HepG2 (cell line): ENCODE measurements around the gene HLA-DMB. TPM values are rescaled to one million over a fixed set of nuclear protein-coding genes. Genes with fewer than 3 reads are reported as not detected.
A peak's percentile ranks its signal among the peaks of the same experiment; 100 is the strongest.

Source experiments
- CREB1 ChIP-seq, 2 experiments: fragments of 450-650 bp in 1 of 2; IDR thresholded peaks; 2 replicates each; pipeline ENCODE4 v1.6.1; 2016 to 2017; ENCODE audit warnings: control low read depth in 1 of 2, mild to moderate bottlenecking in 1 of 2, missing compliant biosample characterization in 1 of 2, missing genetic modification characterization in 1 of 2
- CTCF ChIP-seq: sonication (generic); formaldehyde crosslinking; IDR thresholded peaks from 2 replicates; pipeline ENCODE4 v1.5.0; 2020; ENCODE audit warnings: mild to moderate bottlenecking, missing genetic modification reagents, moderate library complexity
- ELF1 ChIP-seq: sonication (generic); formaldehyde crosslinking; IDR thresholded peaks from 2 replicates; pipeline ENCODE4 v1.4.0; 2020; ENCODE audit warnings: missing genetic modification reagents
- ELF3 ChIP-seq: IDR thresholded peaks from 2 replicates; pipeline ENCODE4 v1.6.1; 2016; ENCODE audit warnings: missing genetic modification reagents, missing compliant biosample characterization
- ETV5 ChIP-seq: IDR thresholded peaks from 2 replicates; pipeline ENCODE4 v1.6.1; 2018; ENCODE audit warnings: missing biosample characterization, missing genetic modification reagents, inconsistent platforms, borderline replicate concordance
- FOXO1 ChIP-seq: sonication (generic); formaldehyde crosslinking; IDR thresholded peaks from 2 replicates; pipeline ENCODE4 v1.4.0; 2020; ENCODE audit warnings: missing genetic modification reagents
- GABPB1 ChIP-seq: IDR thresholded peaks from 2 replicates; pipeline ENCODE4 v1.6.1; 2016; ENCODE audit warnings: mild to moderate bottlenecking, missing genetic modification reagents, moderate library complexity, missing compliant biosample characterization
- GATAD1 ChIP-seq: IDR thresholded peaks from 2 replicates; pipeline ENCODE4 v1.6.1; 2016; ENCODE audit warnings: missing genetic modification reagents, missing compliant biosample characterization
- GATAD2A ChIP-seq: IDR thresholded peaks from 2 replicates; pipeline ENCODE4 v1.6.1; 2016
- JUN ChIP-seq: sonication (generic); formaldehyde crosslinking; IDR thresholded peaks from 2 replicates; pipeline ENCODE4 v1.4.0; 2020; ENCODE audit warnings: mild to moderate bottlenecking, missing genetic modification reagents
- KAT8 ChIP-seq: IDR thresholded peaks from 2 replicates; pipeline ENCODE4 v1.6.1; 2016; ENCODE audit warnings: missing genetic modification reagents, missing compliant biosample characterization
- LRRFIP1 ChIP-seq: sonication (generic); formaldehyde crosslinking; conservative IDR thresholded peaks from 2 replicates; pipeline ENCODE4 v1.4.0; 2020; ENCODE audit warnings: missing genetic modification reagents
- RBFOX2 ChIP-seq: fragments of 200-400 bp; formaldehyde crosslinking; IDR thresholded peaks from 2 replicates; pipeline ENCODE4 v1.6.1; 2017; ENCODE audit warnings: low read depth, mild to moderate bottlenecking, low read length
- SALL1 ChIP-seq: sonication (generic); formaldehyde crosslinking; IDR thresholded peaks from 2 replicates; pipeline ENCODE4 v1.8.0; 2022; ENCODE audit warnings: mild to moderate bottlenecking, missing genetic modification reagents
- SMAD3 ChIP-seq: sonication (generic); formaldehyde crosslinking; IDR thresholded peaks from 2 replicates; pipeline ENCODE4 v1.4.0; 2020; ENCODE audit warnings: missing genetic modification reagents
- SOX5 ChIP-seq: IDR thresholded peaks from 2 replicates; pipeline ENCODE4 v1.6.1; 2016; ENCODE audit warnings: borderline replicate concordance
- SP5 ChIP-seq: IDR thresholded peaks from 2 replicates; pipeline ENCODE4 v1.6.1; 2016; ENCODE audit warnings: low read depth, borderline replicate concordance
- TBP ChIP-seq: sonication (generic); formaldehyde crosslinking; IDR thresholded peaks from 2 replicates; pipeline ENCODE4 v1.5.0; 2020; ENCODE audit warnings: missing genetic modification reagents
- YEATS2 ChIP-seq: sonication (generic); formaldehyde crosslinking; IDR thresholded peaks from 2 replicates; pipeline ENCODE4 v1.4.0; 2020; ENCODE audit warnings: missing genetic modification reagents, borderline replicate concordance
- ZC3H4 ChIP-seq: sonication (generic); formaldehyde crosslinking; IDR thresholded peaks from 2 replicates; pipeline ENCODE4 v1.4.0; 2020; ENCODE audit warnings: missing genetic modification reagents, borderline replicate concordance
- ZNF124 ChIP-seq: sonication (generic); formaldehyde crosslinking; IDR thresholded peaks from 2 replicates; pipeline ENCODE4 v1.4.0; 2020; ENCODE audit warnings: missing genetic modification reagents
- polyA plus RNA-seq, 8 experiments: library from polyadenylated mRNA; depleted of rRNA in 3 of 8; stranded (reverse) in 7 of 8; unstranded in 1 of 8; fragments of >200 nt; fragmentation: Illumina TruSeq in 4 of 8; extraction: Trizol in 4 of 8; gene quantifications; 2 replicates each; pipeline versions ENCODE4 v1.2.1 to v1.2.3, GENCODE V29; 2011 to 2016; ENCODE audit warnings: low read depth in 4 of 8, missing spikeins in 1 of 8, mixed read lengths in 1 of 8; ENCODE audit not compliant: insufficient read depth in 1 of 8
- total RNA-seq, 5 experiments: library from RNA; depleted of rRNA; stranded (reverse); fragments of >200 nt; fragmentation: Illumina TruSeq; extraction: Trizol; gene quantifications; 2 replicates each; pipeline ENCODE4 v1.2.3, GENCODE V29; 2016; ENCODE audit warnings: low read depth in 1 of 5
- TF ChIP-seq, protein P1 (sequence below): sonication (generic); formaldehyde crosslinking; IDR thresholded peaks from 2 replicates; pipeline ENCODE4 v1.8.1; 2023; ENCODE audit warnings: mild to moderate bottlenecking, missing genetic modification reagents
- TF ChIP-seq, protein P2 (sequence below): sonication (generic); formaldehyde crosslinking; IDR thresholded peaks from 2 replicates; pipeline ENCODE4 v1.4.0; 2020; ENCODE audit warnings: mild to moderate bottlenecking, missing genetic modification reagents
- TF ChIP-seq, protein P3 (sequence below): sonication (generic); formaldehyde crosslinking; IDR thresholded peaks from 2 replicates; pipeline ENCODE4 v1.8.1; 2023; ENCODE audit warnings: mild to moderate bottlenecking, inconsistent platforms, moderate library complexity, missing genetic modification reagents, borderline replicate concordance

Gene HLA-DMB
- total and polyA plus RNA-seq, 2 of the 13 experiments (the other 11 are each of a cell fraction or from before 2014, with no cell fraction given), result not detected

DNA sequence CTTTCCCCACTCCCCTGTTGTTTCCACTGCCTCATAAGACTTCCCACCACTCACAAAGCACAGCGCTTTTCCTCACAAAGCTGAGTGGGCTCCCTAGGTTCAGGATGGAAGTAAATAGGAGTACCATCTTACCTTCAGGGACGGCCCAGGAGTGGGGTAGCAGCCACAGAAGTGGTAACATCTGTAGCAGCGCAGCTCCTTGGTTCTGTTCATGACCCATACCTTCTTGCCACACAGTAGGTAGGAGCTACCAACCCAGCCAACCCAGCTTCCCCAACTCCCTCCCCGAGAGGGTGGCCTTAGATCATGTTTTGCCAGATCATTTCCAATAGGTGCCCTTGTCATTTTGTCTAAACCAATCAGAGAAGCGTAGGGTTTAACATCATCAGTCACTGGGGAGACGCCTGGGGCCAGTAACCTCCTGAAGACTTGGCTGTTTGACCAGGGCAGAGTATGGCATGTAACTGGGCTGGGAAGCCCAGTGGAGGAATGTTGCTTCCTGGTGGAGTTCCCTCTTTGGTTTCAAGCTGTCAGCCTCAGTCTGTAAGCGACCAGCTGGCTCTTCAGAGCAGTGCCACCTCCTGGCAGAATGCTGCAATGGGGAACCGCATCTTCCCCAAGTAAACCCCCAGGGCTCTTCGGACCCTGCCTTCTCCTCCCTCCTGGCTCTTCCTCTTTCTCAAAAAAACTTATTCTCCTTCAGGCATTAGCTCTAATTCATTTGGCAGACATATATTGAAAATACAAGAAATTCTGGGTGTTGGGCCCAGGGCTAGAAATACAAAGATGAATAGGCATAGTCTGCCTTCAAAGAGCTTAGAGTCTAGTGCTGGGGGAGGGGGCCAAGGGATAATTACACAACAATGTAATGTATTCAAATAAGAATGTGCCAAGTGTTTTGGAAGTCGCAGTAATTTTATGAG, 12.2 kb upstream of the HLA-DMB start, which contains the start of gene HLA-DMA (continued):
- TF ChIP-seq SOX5 (CRISPR knock-in tag), result no peak
- TF ChIP-seq, protein P1, sequence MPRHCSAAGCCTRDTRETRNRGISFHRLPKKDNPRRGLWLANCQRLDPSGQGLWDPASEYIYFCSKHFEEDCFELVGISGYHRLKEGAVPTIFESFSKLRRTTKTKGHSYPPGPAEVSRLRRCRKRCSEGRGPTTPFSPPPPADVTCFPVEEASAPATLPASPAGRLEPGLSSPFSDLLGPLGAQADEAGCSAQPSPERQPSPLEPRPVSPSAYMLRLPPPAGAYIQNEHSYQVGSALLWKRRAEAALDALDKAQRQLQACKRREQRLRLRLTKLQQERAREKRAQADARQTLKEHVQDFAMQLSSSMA (CRISPR knock-in tag), result 0 out of 2 replicates have a peak, but pooled peaks have one; percentile 50
- no peak for TF ChIP-seq SP5 (CRISPR knock-in tag)
- TF ChIP-seq GABPB1, result 0 out of 2 replicates have a peak, but pooled peaks have one; percentile 9
- TF ChIP-seq, protein P2, sequence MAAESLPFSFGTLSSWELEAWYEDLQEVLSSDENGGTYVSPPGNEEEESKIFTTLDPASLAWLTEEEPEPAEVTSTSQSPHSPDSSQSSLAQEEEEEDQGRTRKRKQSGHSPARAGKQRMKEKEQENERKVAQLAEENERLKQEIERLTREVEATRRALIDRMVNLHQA (CRISPR knock-in tag), result no peak
- TF ChIP-seq FOXO1, result peak; percentile 15; the same call in 1 of the 2 replicates
- TF ChIP-seq CREB1 (IDR thresholded peaks at IDR 0.05), result peak; percentile 87
- peak; percentile 97 for TF ChIP-seq CREB1 (CRISPR knock-in tag; IDR thresholded peaks at IDR 0.05)
- peak; percentile 21; the same call in 1 of the 2 replicates for TF ChIP-seq KAT8 (CRISPR knock-in tag)
- peak; percentile 39; the same call in 1 of the 2 replicates for TF ChIP-seq YEATS2
- peak; percentile 57; the same call in 1 of the 2 replicates for TF ChIP-seq ELF3 (CRISPR knock-in tag)
- TF ChIP-seq SALL1 (CRISPR knock-in tag), result peak; percentile 26; the same call in 1 of the 2 replicates
- no peak for TF ChIP-seq JUN (CRISPR knock-in tag)
- TF ChIP-seq, protein P3, sequence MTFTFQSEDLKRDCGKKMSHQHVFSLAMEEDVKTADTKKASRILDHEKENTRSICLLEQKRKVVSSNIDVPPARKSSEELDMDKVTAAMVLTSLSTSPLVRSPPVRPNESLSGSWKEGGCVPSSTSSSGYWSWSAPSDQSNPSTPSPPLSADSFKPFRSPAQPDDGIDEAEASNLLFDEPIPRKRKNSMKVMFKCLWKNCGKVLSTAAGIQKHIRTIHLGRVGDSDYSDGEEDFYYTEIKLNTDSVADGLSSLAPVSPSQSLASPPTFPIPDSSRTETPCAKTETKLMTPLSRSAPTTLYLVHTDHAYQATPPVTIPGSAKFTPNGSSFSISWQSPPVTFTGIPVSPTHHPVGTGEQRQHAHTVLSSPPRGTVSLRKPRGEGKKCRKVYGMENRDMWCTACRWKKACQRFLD (CRISPR knock-in tag), result no peak
- TF ChIP-seq ELF1 (CRISPR knock-in tag), result peak; percentile 41; the same call in 1 of the 2 replicates
- no peak for TF ChIP-seq TBP
- TF ChIP-seq GATAD1 (CRISPR knock-in tag), result 0 out of 2 replicates have a peak, but pooled peaks have one; percentile 24
- TF ChIP-seq SMAD3 (CRISPR knock-in tag), result 0 out of 2 replicates have a peak, but pooled peaks have one; percentile 28
- no peak for TF ChIP-seq LRRFIP1
- TF ChIP-seq ZNF124 (CRISPR knock-in tag), result peak; percentile 71; the same call in 1 of the 2 replicates
- no peak for TF ChIP-seq ZC3H4
- TF ChIP-seq RBFOX2, result no peak
- TF ChIP-seq CTCF (CRISPR knock-in tag), result peak; percentile 82
- no peak for TF ChIP-seq ETV5
- 0 out of 2 replicates have a peak, but pooled peaks have one; percentile 21 for TF ChIP-seq GATAD2A
